ENCODE results near the gene TRAPPC2L.

GRCh38 chr16:88838566-88838965, 18.4 kb upstream of the TRAPPC2L start:
- TF ChIP-seq CTCF (IDR thresholded peaks at IDR 0.05) (no peak), POLR2AphosphoS5 (IDR thresholded peaks at IDR 0.05) (no peak)
